ENCODE data around the gene SIGMAR1.

The SIGMAR1 gene

GRCh38 chr9:34612788-34613390 is 24.7 kb downstream of the SIGMAR1 start:
- peaks cover 8% of the 10 kb centered on the region; the same call in 1 of the 2 replicates for H3K79me2 ChIP-seq (ENCODE audit: insufficient read depth, low read depth)
- no peaks in the 10 kb centered on the region for H3K36me3 ChIP-seq (ENCODE audit: insufficient read depth)

GRCh38 chr9:34611811-34612787 is 25.5 kb downstream of the SIGMAR1 start, which contains the start of gene RPP25L:
Gene RPP25L, minus strand, starts transcription at chr9:34612097. Its CDS starts 801 bp downstream, at chr9:34611296.
- Histone ChIP-seq H3K4me3 (IDR thresholded peaks at IDR 0.05; ENCODE audit: insufficient read depth, low read depth, low read length) (no peak within 1 kb of the TSS), H3K4me2 (peak within 1 kb of the TSS; percentile 91), H3K9ac (peak within 1 kb of the TSS; percentile 89), H3K4me1 (ENCODE audit: low read depth, poor library complexity, severe bottlenecking) (peaks cover 6% of the 10 kb centered on the region), H2AFZ (ENCODE audit: low read depth) (peak within 1 kb of the TSS; percentile 74), H3K27ac (peak within 1 kb of the TSS; percentile 53), H3K79me2 (ENCODE audit: insufficient read depth, low read depth) (peaks cover 8% of the 10 kb centered on the region; the same call in 1 of the 2 replicates), H3K27me3 (ENCODE audit: insufficient read depth, low read depth) (no peaks in the 10 kb centered on the region), H4K20me1 (ENCODE audit: insufficient read depth) (no peaks in the 10 kb centered on the region), H3K36me3 (ENCODE audit: insufficient read depth) (no peaks in the 10 kb centered on the region)
- no peak for TF ChIP-seq CTCF (conservative IDR thresholded peaks at IDR 0.05; ENCODE audit: low read depth, low read length)

More at GRCh38 chr9:34612788-34613390, 24.7 kb downstream of the SIGMAR1 start:
- Histone ChIP-seq H3K4me3 (IDR thresholded peaks at IDR 0.05; ENCODE audit: insufficient read depth, low read depth, low read length) (no peak overlapping the region), H3K4me1 (ENCODE audit: low read depth, poor library complexity, severe bottlenecking) (peaks cover 6% of the 10 kb centered on the region), H4K20me1 (ENCODE audit: insufficient read depth) (no peaks in the 10 kb centered on the region), H3K27me3 (ENCODE audit: insufficient read depth, low read depth) (no peaks in the 10 kb centered on the region), H3K27ac (peak overlapping the region; percentile 19; the same call in 1 of the 2 replicates), H2AFZ (ENCODE audit: low read depth) (peak overlapping the region; percentile 74), H3K9ac (peak overlapping the region; percentile 89; the same call in 1 of the 2 replicates), H3K4me2 (peak overlapping the region; percentile 91)
- TF ChIP-seq CTCF (conservative IDR thresholded peaks at IDR 0.05; ENCODE audit: low read depth, low read length), result peak; percentile 87

GRCh38 chr9:34611251-34611810 is 26.3 kb downstream of the SIGMAR1 start:
- Histone ChIP-seq H2AFZ (ENCODE audit: low read depth) (peak overlapping the region; percentile 74), H3K79me2 (ENCODE audit: insufficient read depth, low read depth) (peaks cover 8% of the 10 kb centered on the region; the same call in 1 of the 2 replicates), H3K4me2 (peak overlapping the region; percentile 48), H3K4me3 (IDR thresholded peaks at IDR 0.05; ENCODE audit: insufficient read depth, low read depth, low read length) (no peak overlapping the region), H3K27ac (peak overlapping the region; percentile 53), H4K20me1 (ENCODE audit: insufficient read depth) (no peaks in the 10 kb centered on the region), H3K36me3 (ENCODE audit: insufficient read depth) (no peaks in the 10 kb centered on the region), H3K9ac (peak overlapping the region; percentile 89), H3K27me3 (ENCODE audit: insufficient read depth, low read depth) (no peaks in the 10 kb centered on the region; the same call in 1 of the 2 replicates), H3K4me1 (ENCODE audit: low read depth, poor library complexity, severe bottlenecking) (peaks cover 6% of the 10 kb centered on the region)
- no peak for TF ChIP-seq CTCF (conservative IDR thresholded peaks at IDR 0.05; ENCODE audit: low read depth, low read length)

- Histone ChIP-seq H3K4me3 (IDR thresholded peaks at IDR 0.05; ENCODE audit: insufficient read depth, low read depth, low read length) (no peak overlapping the region), H3K4me2 (peak overlapping the region; percentile 48), H3K9ac (no peak overlapping the region), H3K4me1 (ENCODE audit: low read depth, poor library complexity, severe bottlenecking) (peaks cover 6% of the 10 kb centered on the region), H3K36me3 (ENCODE audit: insufficient read depth) (no peaks in the 10 kb centered on the region), H3K27ac (no peak overlapping the region), H3K27me3 (ENCODE audit: insufficient read depth, low read depth) (no peaks in the 10 kb centered on the region; the same call in 1 of the 2 replicates), H4K20me1 (ENCODE audit: insufficient read depth) (no peaks in the 10 kb centered on the region), H3K79me2 (ENCODE audit: insufficient read depth, low read depth) (peaks cover 8% of the 10 kb centered on the region; the same call in 1 of the 2 replicates), H2AFZ (ENCODE audit: low read depth) (no peak overlapping the region)
- no peak for TF ChIP-seq CTCF (conservative IDR thresholded peaks at IDR 0.05; ENCODE audit: low read depth, low read length)
Measured at GRCh38 chr9:34610434-34611206, 27.0 kb downstream of the SIGMAR1 start.

Data from KMS-11 (cell line).